ENCODE data around the gene TTLL6.
"Not testable (repeated sequence)": the region's sequence is repeated elsewhere in the genome, so short reads cannot be mapped to it uniquely, and the experiment has no call there.

TTLL6 gene

DNA sequence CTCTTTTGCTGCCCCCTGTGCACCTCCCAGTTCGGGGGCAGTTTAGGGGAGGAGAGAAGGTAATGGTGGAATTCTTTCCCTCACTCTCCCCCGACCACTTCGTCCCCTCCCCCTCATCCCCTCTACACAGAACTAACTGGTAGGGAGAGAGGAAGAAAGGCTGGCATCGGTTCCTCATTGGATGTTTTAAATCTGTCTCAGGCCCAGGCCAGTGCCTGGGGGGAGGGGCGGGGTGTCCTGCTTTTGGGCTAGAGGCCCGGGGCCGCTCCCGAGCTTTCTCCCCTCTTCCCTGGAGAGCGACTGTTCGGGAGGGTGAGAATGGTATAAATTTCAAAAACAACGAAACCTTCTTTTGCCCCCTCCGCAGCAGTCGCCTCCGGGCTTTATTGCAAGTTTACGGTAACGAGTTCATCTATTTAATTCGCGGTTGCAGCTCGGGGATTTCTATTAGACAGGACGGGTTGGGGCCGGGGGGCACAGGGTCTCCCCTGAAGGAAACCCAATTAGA, 94.1 kb downstream of the TTLL6 start, which contains the start of gene PRAC2:
Gene PRAC2, plus strand, starts transcription at position 271 of the 508 bp plus-strand sequence. CDS start 1,226 bp downstream, outside the sequence.
- no peak for DNase-seq (ENCODE audit: low read depth)

DNA sequence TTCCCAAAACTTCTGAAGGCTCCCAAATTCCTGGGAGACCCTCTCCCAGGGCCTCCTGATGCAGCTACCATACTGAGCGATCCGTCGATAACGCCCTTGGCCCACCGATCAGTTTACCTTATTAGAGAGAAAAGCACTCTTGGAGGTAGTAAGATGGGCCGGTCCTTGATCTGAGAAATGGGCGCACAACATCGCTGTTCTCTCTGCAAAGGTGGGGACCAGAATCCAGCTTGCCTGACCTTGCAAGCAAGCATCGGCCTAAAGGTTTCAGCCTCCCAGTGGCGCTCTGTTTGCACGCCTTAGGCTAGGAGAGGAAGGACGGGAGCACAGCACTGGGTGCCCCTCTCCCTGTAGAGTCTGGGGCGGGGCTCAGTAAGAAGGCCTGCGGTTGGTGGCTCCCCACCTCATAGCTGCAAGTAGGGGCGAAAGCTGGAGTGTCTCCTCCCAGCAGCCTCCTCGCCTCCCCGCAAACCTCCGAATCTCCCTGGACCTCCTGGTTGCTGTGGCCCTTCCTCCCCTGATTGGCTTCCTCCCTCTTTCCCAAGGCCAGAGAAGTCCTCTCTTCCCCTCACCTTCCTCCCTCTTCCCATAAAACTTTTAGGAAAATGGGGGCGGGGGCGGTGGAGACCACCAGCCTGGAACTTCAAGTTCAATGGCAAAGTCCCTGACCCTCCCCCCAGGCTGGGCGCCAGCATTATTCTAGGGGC, 94.7 kb downstream of the TTLL6 start, which contains the start of gene PRAC1:
Gene PRAC1, minus strand, starts transcription at position 318 of the 707 bp plus-strand sequence. Its CDS starts 126 bp downstream, at position 192.
- no peak for DNase-seq (ENCODE audit: low read depth)

DNA sequence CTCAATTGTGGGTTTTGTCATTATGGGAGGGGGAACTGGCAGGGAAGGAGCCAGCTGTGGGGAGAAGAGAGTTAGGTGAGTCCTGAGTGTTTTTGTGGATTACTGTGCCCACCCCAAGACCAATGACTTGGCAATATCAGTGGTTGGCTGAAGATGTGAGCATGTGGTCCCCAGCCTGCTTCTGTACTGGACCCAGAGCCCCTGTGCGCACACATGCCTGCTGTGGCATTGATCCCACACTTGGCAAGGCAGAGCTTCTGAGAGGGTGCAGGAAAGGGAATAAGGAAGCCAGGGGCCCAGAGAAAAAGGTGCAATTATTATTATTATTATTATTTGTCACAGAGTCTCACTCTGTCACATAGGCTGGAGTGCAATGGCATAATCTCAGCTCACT, 96.0 kb downstream of the TTLL6 start:
- DNase-seq (ENCODE audit: low read depth): no peak

DNA sequence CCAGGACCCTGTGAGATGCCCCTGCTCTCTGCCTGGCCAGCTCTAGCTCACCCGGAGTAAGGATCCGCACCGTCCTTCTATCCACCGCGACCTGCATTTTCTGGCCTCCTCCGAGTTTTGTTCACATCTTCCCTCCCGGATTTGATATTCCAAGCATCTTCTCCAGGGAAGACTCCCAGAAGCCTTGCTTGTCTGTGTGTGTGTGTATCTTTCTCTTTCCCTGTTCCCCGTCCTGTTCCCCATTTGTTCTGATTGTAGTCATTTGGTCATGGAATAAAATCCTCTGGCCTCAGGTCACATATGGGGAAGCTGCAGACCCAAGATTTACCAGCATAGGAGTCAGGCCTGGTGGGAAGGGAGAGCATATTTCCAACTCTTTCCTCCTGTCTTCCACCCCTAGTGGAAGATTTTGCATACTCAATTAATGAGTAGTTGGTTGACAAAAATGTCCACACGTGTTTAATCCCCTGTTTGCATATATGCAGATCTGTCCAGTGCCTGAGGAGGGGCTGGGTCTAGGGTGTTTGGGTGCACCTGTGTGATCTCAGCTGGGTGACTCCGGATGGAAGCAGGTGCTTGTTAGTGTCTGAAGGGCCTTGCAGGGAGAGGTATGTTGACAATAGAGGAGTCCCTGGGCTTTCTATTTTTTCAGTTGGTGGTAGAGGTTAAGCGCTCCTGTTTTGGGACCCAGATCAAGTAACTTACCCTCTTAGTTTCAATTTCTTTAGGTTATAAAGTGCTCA, 96.6 kb downstream of the TTLL6 start:
- DNase-seq (ENCODE audit: low read depth): no peak

DNA sequence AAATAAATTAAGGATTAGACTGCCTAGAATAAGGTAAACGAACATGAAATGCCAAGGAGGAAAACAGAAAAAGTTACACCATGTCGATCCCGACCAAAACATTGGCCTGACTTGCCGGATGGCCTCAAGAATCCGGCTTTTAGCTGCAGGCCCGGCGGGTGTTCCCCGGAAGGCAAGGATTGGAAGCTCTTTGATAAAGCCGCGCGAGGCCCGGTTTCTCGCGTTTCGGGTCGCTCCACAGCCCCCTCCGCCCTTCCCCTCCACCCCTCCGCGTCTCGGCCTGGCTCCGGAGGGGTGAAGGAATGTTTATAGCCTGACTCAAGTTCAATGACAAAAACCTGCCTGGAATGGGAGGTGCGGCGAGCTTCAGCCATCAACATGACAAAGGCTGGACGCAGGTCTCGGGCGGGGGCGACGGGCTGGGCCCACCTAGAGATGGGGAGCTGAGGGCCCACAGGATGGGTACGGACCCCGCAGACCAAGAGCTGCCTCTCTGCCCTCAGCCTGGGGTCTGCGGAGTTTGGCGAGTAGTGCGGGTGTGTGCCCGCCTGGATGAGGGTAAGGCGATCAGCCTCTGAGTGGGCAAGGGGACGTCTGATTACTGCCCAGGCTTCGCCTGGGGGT, 97.3 kb downstream of the TTLL6 start:
- no peak for DNase-seq (ENCODE audit: low read depth)

DNA sequence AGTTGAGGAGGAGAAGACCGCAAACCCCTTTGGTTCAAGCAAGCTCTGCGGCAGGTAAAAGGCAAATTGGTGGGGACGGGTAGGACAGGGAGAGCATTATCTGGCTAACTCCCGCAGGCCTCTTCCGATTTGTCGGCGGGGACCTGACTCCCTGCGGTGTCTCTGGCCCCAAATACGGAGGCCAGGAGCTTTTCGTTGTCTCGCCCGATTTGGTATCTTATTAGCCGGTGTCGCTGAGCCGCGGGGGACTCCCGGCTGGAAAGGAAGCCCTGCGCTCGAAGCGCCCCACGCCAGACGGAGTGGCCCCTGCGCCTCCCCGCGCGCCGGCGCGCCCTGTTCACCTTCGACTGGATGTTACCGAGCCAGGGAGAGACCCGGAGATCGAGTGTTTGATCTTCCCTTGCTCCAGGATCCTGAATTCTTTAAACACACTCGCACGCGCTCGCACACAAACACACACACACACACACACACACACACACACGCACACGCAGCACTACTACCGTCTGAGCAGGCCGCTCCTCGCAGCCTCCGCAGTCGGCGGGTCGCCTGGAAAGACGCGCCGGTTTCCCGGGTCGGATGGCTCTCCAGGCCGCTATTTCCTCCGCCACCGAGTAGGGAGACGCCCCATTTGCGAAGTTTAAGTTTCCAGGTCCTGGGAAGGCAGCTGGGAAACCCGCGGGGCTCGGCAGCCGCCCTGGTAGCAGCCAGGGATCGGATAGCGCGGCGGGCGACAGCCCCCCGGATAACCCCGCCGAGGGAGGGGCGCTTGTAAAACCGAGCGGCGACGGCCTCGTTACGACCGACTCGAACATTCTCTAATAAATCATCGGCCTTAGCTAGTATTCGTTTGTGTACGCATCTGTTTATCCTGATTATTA, 98.0 kb downstream of the TTLL6 start:
- DNase-seq (ENCODE audit: low read depth): no peak

DNA sequence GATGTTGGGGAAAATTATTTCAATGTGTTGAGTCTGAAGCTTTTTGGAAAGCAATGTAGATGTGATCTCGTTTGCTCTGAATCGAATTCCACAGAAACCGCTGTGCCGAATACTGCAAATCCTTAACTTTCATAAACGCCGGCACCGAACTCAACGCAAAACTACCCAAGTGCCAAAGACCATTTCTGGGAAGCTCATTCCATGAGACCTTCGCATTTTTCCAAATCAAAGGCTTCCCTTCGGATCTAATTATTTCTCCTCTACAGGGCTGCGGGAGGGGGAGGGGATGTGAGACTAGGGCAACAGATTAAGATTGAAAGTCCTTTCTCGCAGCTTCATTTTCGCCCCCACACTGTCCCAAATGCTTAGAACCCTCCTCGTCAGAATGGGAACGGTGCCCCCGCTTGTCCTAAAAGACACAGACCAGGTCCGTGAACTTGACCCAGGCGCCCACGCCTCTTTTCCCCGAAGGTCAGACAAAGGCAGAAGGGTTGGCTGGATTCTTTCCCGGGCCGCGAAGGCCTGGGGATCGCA, 98.7 kb downstream of the TTLL6 start:
- DNase-seq (ENCODE audit: low read depth): no peak

DNA sequence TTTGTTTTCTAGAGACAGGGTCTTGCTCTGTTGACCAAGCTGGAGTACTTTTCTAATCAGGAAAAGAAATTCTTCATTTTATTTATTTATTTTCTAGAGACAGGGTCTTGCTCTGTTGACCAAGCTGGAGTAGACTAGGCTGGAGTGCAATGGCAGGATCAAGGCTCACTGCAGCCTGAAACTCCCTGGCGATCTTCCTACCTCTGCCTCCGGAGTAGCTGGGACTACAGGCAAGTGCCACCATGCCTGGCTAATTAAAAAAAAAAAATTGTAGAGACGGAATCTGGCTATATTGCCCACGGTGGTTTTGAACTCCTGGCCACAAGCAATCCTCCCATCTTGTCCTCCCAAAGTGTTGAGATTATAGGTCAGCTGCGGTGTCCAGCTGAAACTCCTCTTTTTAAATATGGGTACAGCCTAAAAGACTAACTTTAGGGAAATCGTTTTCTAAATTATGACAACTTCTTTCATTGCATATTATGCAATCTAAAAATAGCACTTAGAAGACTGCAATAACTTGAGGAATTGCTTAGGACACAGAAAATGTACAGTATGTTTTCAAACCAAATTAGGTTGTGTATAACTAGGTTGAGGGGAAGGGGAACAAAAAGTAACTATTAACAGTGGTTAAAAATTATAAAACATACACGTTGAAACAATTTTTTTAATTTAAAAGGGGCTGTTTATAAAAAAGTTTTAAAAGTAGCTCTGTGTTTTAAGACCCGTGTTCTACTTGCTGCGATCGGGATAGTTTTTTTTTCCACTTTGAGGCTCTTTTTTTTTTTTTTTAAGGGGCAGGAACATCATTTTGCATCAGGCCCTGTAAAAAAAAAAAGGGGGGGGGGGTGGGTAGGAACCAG, 99.4 kb downstream of the TTLL6 start:
- no peak for DNase-seq (ENCODE audit: low read depth)

DNA sequence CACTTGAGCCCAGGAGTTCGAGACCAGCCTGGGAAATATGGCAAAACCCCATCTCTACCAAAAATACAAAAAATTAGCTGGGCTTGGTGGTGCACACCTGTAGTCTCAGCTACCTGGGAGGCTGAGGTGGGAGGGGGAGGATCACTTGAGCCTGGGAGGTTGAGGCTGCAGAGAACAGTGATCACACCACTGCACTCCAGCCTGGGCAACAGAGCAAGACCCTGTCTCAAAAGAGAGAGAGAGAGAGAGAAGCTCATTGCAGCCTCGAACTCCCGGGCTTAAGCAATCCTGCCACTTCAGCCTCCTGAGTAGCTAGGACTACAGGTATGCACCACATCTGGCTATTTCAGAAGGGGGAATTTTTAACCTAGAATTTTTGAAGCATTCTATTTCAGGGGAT, 100.5 kb downstream of the TTLL6 start:
- not testable (repeated sequence) for DNase-seq (ENCODE audit: low read depth)

DNA sequence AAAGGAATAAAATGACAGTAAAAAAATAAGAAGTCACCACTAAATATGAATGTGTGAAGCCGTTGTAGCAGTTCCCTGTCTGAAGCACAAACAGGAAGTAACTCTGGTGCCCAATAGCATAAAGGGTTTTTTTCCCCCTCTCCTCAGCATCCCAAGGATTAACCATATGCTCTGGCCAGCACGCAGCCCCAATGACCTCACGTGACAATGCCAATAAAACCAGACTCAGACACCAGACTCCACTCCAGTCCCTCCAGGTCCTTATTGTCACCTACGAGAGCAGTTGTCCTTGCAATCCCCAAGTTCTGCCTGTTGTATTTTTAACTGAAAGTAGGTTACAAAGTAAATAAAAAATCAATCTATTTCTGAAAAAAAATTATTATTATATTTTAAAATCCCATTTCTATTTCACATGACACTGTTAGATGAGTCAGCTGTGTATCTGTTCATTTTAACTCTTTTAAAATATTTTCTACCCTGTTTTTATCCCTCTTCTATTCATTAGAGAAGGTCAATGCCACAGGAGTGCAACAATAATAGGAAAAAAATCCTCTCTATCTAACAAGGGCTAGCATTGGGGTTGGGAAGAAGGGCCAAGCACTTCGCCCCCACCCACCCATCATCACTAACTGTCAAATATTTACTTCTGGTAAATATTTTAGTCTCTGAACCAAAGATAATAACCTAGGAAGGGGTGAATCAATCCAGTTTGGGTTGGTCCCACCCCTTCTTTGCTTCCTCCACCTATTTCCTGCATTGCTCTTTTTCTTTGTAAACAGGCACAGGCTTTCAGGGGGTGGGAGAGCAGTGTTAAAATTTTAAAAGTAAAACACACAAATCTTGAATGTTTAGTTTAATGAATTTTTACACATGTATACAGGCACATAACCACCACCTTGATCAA, 101.3 kb downstream of the TTLL6 start:
- DNase-seq (ENCODE audit: low read depth): no peak

Measured in T follicular helper cell (primary cell).